ENCODE measurements around the gene MMP1. TPM values are rescaled to one million over a fixed set of nuclear protein-coding genes. Genes with fewer than 3 reads are reported as not detected.

The MMP1 gene
- 0.25 and 0.35 TPM in 2 replicates for total RNA-seq (2022)
- percentile 27 among the genes with signal in this experiment for Bru-seq, nascent RNA
- percentile 23 among the genes with signal in this experiment for BruChase-seq, experiment 1, labeled RNA remaining after a 6-hour chase
- percentile 17 among the genes with signal in this experiment for BruChase-seq, experiment 2, labeled RNA remaining after a 2-hour chase
- long read RNA-seq, partial matches to known transcripts = 0 of 1 reads
- long read RNA-seq, other reads (novel, unspliced or antisense) = 0 of 1 reads

GRCh38 chr11:102798012-102798746 is at the start of gene MMP1:
TSS of gene MMP1 (minus strand) at chr11:102798160. CDS start at chr11:102798092, 68 bp downstream.
- CTCF ChIA-PET = interaction anchor here (0.6 to 1.4 kb wide), 5 partner anchors 13 to 368 kb away, joined by 3 to 6 read pairs (median 3); partner anchors contain the start of gene MMP10
- no TSS peak for BruUV-seq (replicated peaks)
- Mint-ChIP-seq H3K4me1 (ENCODE audit: insufficient read depth, unreplicated experiment) (peaks cover 10% of the 10 kb centered on the region), H3K4me3 (ENCODE audit: unreplicated experiment) (no peak within 1 kb of the TSS), H3K9me3 (ENCODE audit: unreplicated experiment) (no peaks in the 10 kb centered on the region), H3K27me3 (ENCODE audit: insufficient read depth, unreplicated experiment) (no peaks in the 10 kb centered on the region), H3K27ac (ENCODE audit: low read depth, unreplicated experiment) (no peak within 1 kb of the TSS), H3K36me3 (ENCODE audit: insufficient read depth, unreplicated experiment) (peaks cover 6% of the 10 kb centered on the region)
- TF ChIP-seq CTCF (IDR thresholded peaks at IDR 0.05; ENCODE audit: unreplicated experiment) = no peak
- intact Hi-C loops (cut with micrococcal nuclease) = no loop called here
- POLR2A ChIA-PET = interaction anchor here (1.1 to 1.2 kb wide), 3 partner anchors 18 to 36 kb away, joined by 3 read pairs; partner anchors contain the start of gene MMP10
- DNase-seq (ENCODE audit: unreplicated experiment) = peak; percentile 39

- H3K36me3 Mint-ChIP-seq (ENCODE audit: insufficient read depth, unreplicated experiment) = no peaks in the 10 kb centered on the region
- ChIA-PET POLR2A (interaction anchor here (0.5 to 1.6 kb wide), 4 partner anchors 10 to 62 kb away, joined by 3 to 8 read pairs (median 4); no protein-coding TSS in a partner anchor), CTCF (interaction anchor here (0.6 to 0.8 kb wide), 2 partner anchors 33 to 68 kb away, joined by 3 read pairs; no protein-coding TSS in a partner anchor)
- H3K27ac Mint-ChIP-seq (ENCODE audit: low read depth, unreplicated experiment) = no peak overlapping the region
- no peaks in the 10 kb centered on the region for H3K27me3 Mint-ChIP-seq (ENCODE audit: insufficient read depth, unreplicated experiment)
- H3K9me3 Mint-ChIP-seq (ENCODE audit: unreplicated experiment) = no peaks in the 10 kb centered on the region
- peaks cover 47% of the 10 kb centered on the region for H3K4me1 Mint-ChIP-seq (ENCODE audit: insufficient read depth, unreplicated experiment)
- peak; percentile 47 for DNase-seq (ENCODE audit: unreplicated experiment)
- no peak overlapping the region for H3K4me3 Mint-ChIP-seq (ENCODE audit: unreplicated experiment)
- BruUV-seq (replicated peaks) = no TSS peak
- TF ChIP-seq CTCF (IDR thresholded peaks at IDR 0.05; ENCODE audit: unreplicated experiment) = no peak
- intact Hi-C loops (cut with micrococcal nuclease) = no loop called here
Observed at GRCh38 chr11:102846292-102846691, 48.3 kb upstream of the MMP1 start.

- peak; percentile 48 for DNase-seq (ENCODE audit: unreplicated experiment)
- Mint-ChIP-seq H3K9me3 (ENCODE audit: unreplicated experiment) (no peaks in the 10 kb centered on the region), H3K27ac (ENCODE audit: low read depth, unreplicated experiment) (no peak within 1 kb of the TSS), H3K36me3 (ENCODE audit: insufficient read depth, unreplicated experiment) (no peaks in the 10 kb centered on the region), H3K4me1 (ENCODE audit: insufficient read depth, unreplicated experiment) (peaks cover 24% of the 10 kb centered on the region), H3K4me3 (ENCODE audit: unreplicated experiment) (no peak within 1 kb of the TSS), H3K27me3 (ENCODE audit: insufficient read depth, unreplicated experiment) (no peaks in the 10 kb centered on the region)
- ChIA-PET POLR2A (interaction anchor here (1.2 to 1.9 kb wide), 3 partner anchors 10 to 34 kb away, joined by 3 to 5 read pairs (median 5); no protein-coding TSS in a partner anchor), CTCF (interaction anchor here (0.7 kb wide), 1 partner anchor 174 kb away, joined by 3 read pairs; no protein-coding TSS in a partner anchor)
- BruUV-seq (replicated peaks) = no TSS peak
- intact Hi-C loops (cut with micrococcal nuclease) = no loop called here
- no peak for TF ChIP-seq CTCF (IDR thresholded peaks at IDR 0.05; ENCODE audit: unreplicated experiment)
Observed at GRCh38 chr11:102843489-102843888, 45.5 kb upstream of the MMP1 start, which contains the start of gene MMP3. TSS of gene MMP3 (minus strand) at chr11:102843609. CDS start at chr11:102843546, 63 bp downstream.

GRCh38 chr11:102842930-102843329 is 45.0 kb upstream of the MMP1 start:
- intact Hi-C loops (cut with micrococcal nuclease) = no loop called here
- no peaks in the 10 kb centered on the region for H3K27me3 Mint-ChIP-seq (ENCODE audit: insufficient read depth, unreplicated experiment)
- ChIA-PET CTCF (no interaction called here), POLR2A (interaction anchor here (0.9 to 1.9 kb wide), 4 partner anchors 8 to 33 kb away, joined by 3 to 5 read pairs (median 4); no protein-coding TSS in a partner anchor)
- no peaks in the 10 kb centered on the region for H3K9me3 Mint-ChIP-seq (ENCODE audit: unreplicated experiment)
- H3K4me3 Mint-ChIP-seq (ENCODE audit: unreplicated experiment) = no peak overlapping the region
- BruUV-seq (replicated peaks) = no TSS peak
- H3K36me3 Mint-ChIP-seq (ENCODE audit: insufficient read depth, unreplicated experiment) = no peaks in the 10 kb centered on the region
- DNase-seq (ENCODE audit: unreplicated experiment) = no peak
- no peak for TF ChIP-seq CTCF (IDR thresholded peaks at IDR 0.05; ENCODE audit: unreplicated experiment)
- no peak overlapping the region for H3K27ac Mint-ChIP-seq (ENCODE audit: low read depth, unreplicated experiment)
- peaks cover 24% of the 10 kb centered on the region for H3K4me1 Mint-ChIP-seq (ENCODE audit: insufficient read depth, unreplicated experiment)

Data from MCF 10A (cell line).